ENCODE data around the gene XRCC4.
"Not testable (repeated sequence)": the region's sequence is repeated elsewhere in the genome, so short reads cannot be mapped to it uniquely, and the experiment has no call there.

Gene XRCC4

DNA sequence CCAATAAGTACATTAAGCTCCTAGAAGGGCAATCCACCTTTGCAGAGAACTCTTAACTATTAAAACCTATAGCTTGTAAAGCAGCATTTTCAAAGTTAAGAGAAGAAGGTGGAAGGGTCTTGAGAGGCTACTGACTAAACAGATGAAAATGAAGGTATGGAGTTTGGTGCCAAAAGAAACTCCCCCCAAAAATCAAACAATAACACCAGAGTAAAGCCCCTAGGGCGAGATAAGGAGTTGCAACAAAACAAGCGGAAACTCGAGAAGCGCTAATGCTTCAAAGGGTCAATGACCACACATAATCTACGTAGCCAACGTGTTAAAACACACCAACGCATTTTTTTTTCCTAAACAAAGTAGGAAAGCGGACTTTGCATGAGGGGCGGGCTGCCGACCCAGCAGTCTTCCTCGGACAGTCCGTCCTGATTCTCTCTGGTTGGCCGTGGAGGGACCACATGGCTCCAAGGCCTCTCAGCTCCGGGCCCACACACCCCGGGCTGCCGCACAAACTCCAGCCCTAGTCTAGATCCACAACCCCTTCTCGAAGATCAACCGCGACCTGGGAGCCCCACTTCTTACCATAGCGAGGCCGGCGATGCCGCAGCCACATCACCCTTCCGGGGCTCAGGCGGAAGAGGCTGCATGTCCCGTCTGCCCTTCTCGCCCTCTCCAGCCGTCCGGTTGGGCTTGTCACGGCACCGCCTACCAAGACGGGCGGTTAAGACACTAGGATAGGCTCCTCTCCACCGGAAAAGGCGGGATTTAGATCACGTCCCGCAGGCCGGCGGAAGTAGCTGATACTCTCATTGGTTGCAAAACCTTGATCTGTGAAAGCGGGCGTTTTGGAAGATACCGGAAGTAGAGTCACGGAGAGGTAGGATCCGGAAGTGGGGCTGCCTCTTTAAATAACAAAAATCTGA lies at the start of gene XRCC4, which contains the start of gene TMEM167A:
XRCC4 (plus strand) TSS at position 806 of the 920 bp plus-strand sequence. CDS start 27,373 bp downstream, outside the sequence.
TMEM167A (minus strand) TSS at position 653 of the 920 bp plus-strand sequence; CDS start at position 582, 71 bp downstream.
- DNase-seq = peak; percentile 98

DNA sequence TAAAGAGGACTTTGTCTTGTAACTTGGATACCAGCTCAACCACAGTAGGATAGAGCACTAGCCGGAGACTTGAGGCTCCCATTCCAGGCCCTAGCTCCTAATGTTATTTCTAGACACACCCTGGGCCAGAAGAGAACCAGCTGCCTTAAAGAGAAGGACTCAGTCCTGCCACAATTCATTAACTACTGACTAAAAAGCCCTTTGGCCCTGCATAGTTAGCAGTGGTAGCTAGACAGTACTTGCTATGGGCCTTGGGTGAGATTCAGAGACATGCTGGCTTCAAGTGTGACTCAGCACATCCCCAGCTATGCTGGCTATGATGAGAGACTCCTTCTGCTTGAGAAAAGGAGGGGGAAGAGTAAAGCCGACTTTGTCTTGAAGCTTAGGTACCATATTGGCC lies 47.4 kb upstream of the XRCC4 start:
- no peak for DNase-seq

DNA sequence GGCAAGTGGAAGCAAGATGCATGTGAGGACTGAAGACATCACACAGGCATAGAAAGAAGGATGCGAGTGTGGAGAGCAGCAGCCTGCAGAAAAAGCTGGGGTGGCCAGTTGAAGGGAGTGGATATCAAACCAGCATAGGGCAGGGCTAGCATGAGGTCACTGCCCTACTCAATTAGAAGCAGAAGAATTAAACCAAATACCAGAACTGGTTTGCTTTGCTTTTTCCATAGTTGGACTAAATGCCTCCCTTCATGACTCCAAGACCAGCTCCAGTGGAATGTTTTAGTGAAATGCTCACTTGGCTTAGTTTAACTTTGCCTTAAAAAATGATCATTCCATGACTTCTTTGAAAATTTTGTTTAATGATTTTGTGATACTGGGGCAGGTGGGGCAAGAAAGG lies 46.0 kb upstream of the XRCC4 start:
- DNase-seq = no peak

DNA sequence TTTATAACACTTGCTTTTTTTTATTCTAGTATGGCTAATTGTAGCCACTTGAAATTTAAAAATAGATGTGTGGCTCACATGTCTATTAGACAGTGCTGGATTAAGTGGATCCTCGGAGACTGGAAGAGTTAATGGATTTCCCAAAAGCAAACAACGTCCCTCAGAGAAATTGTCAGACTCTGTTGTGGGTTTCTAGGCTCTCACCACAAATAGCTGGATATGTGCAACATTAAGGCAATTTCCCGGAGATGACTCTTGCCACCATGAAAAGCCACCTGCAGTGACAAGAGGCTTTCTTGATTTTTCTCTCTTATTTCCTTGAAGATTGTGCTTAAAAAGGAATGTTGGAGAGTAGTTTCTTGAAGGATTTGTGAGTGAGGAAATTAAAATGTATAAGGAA lies 43.3 kb upstream of the XRCC4 start:
- no peak for DNase-seq

DNA sequence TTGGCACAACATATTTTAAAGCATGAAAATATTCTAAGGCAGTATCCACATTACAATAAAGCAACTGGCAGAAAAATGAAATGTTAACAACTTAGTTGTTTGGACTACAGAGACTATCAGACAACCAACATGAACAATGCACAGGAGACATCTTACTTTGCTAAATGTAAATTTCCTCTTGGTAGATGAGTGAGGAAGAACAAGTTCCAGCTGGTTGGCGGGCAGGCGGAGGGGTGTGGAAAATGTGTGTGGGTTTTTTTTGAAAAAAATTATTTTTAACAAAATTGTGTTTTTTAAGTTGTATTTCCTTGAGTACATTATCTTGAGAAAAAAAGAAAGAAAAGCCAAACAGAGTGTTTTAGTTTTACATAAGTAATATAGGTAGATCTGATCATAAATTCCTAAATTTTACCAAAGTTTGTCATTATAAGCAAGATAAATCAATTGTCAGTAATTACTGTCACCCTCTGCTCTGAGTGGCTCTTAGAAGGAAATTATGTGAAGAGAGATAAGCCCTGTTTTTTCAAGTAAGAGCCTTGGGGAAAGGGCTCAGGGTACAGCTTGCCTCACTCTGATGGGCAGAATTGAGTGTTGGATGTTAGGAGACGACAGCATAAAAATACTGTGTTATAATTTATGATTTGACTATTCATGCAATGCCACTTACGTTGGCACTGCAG lies 42.7 kb upstream of the XRCC4 start:
- DNase-seq = no peak

DNA sequence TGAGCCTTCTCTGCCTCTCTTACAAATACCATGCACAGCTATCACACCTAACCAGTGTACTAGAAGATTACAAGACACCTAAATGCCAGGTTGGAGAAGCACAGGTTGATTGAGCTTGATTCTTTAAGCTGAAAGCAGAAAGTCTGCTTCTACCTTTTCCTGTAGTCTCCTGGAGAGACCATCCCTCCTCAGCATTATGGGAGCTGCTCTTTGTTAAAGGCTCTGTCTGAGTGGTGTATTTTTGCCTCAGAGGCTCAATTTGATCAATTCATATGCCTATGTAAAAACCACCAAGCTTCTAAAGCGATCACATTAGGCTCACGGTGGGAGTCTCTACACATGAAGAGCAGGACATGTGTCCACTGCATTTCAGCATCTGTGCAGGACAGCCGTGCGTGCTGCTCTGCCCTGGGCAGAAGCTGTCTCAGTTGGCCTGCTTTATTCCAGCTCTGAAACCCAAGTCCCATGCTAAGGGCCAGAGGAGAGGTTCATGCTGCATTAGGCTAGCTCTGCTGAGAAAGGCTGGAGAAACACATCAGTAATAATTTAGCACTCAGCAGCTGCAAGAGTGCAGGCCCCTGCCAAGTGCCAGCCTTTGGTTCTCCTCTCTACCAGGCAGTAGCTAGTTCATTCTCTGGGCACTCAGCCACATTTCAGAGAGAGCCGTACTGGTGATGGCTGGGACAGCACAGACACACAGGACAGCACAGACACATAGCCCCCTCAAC lies 41.8 kb upstream of the XRCC4 start:
- no peak for DNase-seq

GRCh38 chr5:83036991-83037575 lies 40.3 kb upstream of the XRCC4 start:
- no peak for DNase-seq

DNA sequence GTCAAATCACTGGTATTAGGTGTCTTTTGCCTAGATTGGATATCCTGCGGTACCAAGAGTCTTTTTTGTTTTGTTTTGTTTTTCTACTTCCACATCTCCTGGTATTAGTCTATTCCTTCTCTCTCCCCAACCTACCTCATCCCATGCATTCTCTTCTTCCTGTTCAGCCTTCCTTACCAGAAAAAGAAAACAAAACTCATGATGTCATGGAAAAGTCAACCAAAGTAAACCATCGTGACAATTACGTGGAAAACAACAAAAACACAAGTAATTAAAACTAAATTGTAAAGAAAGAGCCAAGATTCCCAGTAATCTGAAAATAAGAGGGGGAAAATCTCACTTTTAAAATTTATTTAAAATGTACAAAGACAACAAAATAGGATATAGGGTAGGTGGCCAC lies 38.4 kb upstream of the XRCC4 start:
- no peak for DNase-seq

GRCh38 chr5:83042507-83042906 lies 34.8 kb upstream of the XRCC4 start:
- no peak for DNase-seq

GRCh38 chr5:83044926-83045325 lies 32.4 kb upstream of the XRCC4 start:
- DNase-seq = no peak

- no peak for DNase-seq
Observed at GRCh38 chr5:83048277-83048676, 29.1 kb upstream of the XRCC4 start.

DNA sequence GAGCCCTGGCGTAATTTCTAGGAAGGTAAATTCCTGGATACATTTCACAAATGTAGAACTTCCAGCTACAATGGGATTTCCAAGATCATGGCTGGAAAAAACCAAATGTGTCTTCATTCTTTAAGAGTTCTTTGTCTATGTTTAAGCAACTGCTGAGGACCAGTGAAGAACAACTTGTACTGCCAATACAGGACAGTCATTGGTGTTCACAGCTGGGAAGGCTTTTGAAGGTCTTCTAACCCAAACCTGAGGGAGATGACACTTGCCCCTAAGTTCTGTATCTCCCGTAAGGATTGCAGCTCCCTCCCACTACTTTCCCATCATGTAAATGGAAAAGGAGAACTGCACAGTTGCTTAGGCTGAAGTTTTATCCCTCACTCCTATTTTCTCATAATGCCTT lies 28.5 kb upstream of the XRCC4 start:
- no peak for DNase-seq

GRCh38 chr5:83049370-83049885 lies 27.9 kb upstream of the XRCC4 start:
- DNase-seq = no peak

DNA sequence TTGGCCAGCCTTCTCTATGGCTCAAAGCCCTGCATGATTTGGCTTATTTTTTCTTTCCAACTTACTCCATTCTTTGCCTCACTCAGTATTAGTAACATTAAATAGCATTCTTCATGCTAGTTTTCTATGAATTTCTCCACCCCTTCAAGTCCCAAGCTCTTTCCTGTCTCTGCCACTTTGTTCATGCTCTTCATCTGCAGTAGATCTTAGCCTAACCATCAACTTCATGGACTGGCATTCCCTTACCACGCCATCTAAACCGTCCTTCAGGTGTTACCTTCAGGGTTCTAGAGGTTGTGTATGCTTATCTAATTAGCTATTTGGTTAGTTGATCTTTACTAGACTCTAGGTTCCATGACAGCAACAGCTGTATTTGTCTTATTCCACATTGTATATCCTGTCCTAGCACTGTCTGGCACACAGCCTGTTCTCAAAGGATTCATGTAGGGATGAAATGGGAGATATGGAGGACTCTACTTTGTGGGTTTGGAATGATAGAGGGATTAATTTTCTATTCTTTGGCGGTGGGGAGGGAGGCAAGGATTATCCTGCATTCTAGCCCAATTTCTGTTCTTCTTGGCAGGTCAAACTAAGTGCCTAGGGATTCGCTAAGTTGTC lies 26.5 kb upstream of the XRCC4 start:
- DNase-seq = no peak

DNA sequence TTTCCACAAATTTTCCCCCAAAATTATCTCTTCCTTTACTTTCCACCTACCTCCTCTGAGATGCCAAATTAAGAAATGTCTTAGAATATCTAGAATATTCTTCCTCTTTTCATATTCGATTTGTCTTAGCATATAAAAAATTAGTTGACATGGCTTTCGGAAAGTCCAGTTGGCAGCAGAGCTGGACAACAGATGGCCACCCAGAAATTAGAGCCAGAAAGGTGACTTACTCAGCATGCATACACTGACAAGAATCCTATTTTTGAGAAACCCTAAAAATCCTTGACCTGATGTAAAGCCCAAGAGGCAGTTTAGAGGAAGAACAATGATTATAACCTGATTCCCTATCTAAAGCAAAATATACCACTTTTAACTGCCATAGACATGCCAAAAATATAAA lies 22.2 kb upstream of the XRCC4 start:
- DNase-seq = no peak

DNA sequence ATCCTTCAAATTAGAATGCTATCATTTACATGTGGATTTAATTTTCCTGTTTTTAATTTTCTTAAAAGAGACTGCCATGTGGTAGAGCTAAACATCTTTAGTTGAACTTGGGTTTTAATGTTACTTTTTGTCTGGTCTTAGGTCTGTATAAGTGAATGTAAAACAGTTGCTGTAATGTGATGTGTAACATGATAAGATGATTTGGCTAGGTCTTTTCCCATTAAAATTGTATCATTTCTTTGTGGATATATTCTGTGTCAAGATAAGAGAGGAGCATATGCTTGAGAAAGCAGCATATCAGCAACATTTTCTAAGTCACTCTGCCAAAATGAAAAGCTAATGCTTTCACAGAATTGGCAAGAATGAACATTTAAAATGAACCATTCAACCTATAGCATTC lies 18.6 kb upstream of the XRCC4 start:
- DNase-seq = no peak

GRCh38 chr5:83059341-83059740 lies 18.0 kb upstream of the XRCC4 start:
- DNase-seq = no peak

DNA sequence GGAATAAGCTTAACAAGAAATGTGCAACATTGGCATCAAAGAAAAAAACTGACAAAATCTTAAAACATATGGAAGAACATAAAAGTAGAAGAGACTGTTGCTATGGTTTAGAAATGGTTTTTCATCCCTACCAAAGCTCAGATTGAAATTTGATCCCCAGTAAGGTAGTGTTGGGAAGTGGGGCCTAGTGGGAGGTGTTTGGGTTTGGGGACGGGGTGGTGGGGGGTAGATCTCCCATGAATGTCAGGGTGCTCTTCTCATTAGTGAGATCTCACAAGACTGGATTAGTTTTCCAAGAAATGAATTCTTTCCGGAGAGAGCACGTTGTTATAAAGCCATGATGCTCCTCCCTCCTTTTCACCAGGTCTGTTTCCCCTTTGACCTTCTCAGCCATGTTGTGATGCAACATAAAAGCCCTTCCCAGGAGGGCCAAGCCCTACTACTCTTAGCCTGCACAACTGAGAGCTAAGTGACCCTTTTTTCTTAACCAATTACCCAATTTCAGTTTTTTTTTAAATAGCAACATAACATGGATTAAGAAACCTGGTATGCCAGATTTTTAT lies 10.7 kb upstream of the XRCC4 start:
- no peak for DNase-seq

DNA sequence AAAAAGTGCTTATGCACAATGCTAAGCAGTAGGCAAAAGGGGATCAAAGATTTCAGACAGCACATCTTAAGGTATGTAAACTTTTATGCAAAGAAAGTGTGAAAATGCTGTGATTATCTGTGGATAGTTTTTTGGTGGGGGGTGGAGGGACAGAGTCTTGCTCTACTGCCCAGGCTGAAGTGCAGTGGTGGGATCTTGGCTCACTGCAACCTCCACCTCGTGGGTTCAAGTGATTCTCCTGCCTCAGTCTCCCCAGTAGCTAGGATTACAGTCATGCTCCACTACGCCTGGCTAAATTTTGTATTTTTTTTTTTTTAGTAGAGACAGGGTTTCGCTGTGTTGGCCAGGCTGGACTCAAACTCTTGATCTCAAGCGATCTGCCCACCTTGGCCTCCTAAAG lies 10.0 kb upstream of the XRCC4 start:
- not testable (repeated sequence) for DNase-seq

GRCh38 chr5:83069096-83069799 lies 8.1 kb upstream of the XRCC4 start:
- no peak for DNase-seq
